ENCODE data around the gene SOX8.

The SOX8 gene

GRCh38 chr16:989354-989814, 7.8 kb downstream of the SOX8 start:
- DNase-seq: no peak

GRCh38 chr16:990516-991291, 9.1 kb downstream of the SOX8 start:
- no peak for DNase-seq

GRCh38 chr16:991345-991744, 9.8 kb downstream of the SOX8 start:
- no peak for DNase-seq

DNA sequence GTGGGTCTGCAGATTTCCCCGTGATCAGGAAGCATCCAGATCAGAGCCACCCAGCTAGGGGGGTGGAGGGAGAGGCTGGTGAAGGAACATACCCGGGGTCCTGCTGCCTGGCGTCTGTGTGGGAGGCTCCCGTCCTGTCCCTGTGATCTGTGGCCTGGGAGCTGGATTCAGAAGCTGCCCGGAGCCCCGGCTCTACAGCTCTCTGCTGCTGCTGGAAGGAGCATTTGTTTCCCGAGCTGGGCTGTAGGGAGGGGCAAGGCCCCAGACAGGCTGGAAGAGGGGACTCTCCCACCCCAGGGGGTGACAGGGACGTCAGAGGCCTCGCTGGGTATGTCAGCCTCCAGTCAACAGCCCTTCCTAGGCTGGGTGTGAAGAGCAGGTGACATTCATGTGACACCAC, 10.2 kb downstream of the SOX8 start:
- DNase-seq: no peak

- DNase-seq: no peak
These were observed 12.2 kb downstream of the SOX8 start for GRCh38 chr16:993731-994130.

- DNase-seq: no peak
These were observed 13.5 kb downstream of the SOX8 start for GRCh38 chr16:995087-995486.

DNA sequence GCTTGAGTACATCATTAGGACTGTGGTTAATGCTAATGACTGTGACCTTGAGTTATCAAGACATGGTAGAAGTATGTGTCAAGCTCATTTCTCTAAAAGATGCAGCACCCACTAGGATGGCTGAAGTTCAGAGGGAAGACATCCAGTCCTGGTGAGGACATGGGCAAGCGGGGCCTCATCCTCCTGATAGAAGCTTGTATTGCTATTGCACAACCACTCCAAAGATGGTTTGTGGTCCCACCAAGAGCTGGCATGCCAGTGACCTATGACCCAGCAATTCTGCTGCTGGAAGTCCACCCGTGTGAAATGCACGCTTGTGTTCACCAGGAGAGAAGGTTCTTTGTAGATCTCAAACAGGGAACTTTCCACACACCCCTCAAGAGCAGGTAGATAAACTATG, 14.2 kb downstream of the SOX8 start:
- DNase-seq: no peak

DNA sequence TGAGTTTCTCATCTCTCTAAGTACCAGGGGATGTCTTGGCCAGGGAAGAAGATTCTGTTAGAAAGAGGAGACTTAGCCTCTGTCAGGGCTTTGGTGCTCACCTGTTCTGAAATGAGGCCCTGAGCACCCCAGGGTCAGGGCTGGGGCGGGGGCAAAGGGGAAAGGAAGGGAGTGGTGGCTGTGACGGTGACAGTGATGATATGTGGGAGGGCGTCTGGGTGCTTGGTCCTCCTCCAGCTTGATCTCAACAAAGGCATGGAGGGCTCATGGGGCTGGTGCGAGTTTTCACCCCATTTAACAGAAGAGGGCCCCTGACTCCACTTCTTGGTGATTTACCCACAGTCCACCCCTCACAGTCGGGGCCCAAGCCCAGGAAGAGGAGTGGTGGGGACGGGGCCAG, 15.1 kb downstream of the SOX8 start:
- DNase-seq: no peak

GRCh38 chr16:997440-998051, 16.0 kb downstream of the SOX8 start:
- peak; percentile 74 for DNase-seq

- DNase-seq: peak; percentile 27
These were observed 16.6 kb downstream of the SOX8 start for GRCh38 chr16:998211-998610.

DNA sequence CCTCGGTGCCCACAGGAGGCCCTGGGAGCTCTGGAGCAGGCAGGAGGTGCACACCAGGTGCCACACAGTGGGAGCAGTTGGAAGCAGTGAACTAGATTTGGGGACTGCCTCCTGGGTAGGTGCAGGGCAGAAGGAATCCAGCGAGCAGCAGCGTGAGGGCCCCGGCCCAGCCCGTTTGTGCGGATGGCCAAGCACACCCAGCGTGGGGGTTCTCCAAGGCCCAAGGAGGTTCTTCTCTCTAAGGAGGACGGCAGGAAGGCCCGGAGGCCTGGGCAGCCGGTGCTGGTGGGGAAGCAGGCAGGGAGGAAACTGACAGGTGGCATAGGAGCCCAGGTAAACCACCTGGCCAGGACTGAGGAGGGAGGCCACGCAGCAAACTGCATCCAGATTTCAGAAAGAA, 17.0 kb downstream of the SOX8 start:
- no peak for DNase-seq

- no peak for DNase-seq
These were observed 18.1 kb downstream of the SOX8 start for GRCh38 chr16:999677-1000076.

DNA sequence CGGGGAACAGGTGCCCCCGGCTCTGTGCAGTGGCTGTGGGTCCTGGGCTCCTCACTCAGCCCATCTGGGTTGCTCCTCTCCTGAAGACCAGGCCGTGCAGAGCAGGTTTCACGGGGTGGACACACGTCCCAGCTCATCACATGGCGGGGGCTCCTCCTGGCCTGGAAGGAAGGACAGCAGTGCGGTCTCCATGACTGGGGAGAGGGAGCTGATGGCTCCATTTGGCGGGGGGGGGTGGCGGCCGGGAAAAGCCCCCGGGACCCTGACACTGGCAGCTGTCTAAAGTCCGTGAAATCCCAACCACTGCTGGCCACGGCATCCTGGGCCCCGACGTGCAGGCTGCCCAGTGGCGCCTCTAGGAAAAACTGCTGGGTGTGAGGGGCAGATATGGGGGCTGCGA, 19.0 kb downstream of the SOX8 start:
- no peak for DNase-seq

GRCh38 chr16:1001096-1001495, 19.5 kb downstream of the SOX8 start:
- DNase-seq: no peak

GRCh38 chr16:1002399-1003166, 21.0 kb downstream of the SOX8 start:
- peak; percentile 91 for DNase-seq

- peak; percentile 75 for DNase-seq
These were observed 22.1 kb downstream of the SOX8 start for GRCh38 chr16:1003391-1004347.

DNA sequence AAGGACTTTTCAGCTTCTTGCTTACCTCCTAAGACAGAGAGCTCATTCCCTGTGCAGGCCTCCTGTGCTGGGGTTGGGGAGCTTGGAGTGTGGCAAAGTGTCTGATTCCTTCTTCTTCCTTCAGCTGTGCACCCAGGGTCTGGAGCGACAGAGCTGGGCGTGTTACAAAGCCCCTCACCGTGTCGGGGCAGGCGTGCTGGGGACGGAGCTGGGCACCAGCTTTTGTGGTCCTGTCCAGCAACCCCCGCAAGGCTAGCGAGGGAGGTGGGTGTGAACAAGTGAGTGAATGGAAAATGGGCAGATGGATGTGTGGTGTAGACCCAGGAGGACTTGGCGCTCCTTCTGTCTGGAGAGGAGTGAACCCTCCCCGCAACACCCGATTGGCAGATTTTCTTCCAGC, 23.7 kb downstream of the SOX8 start:
- DNase-seq: no peak

DNA sequence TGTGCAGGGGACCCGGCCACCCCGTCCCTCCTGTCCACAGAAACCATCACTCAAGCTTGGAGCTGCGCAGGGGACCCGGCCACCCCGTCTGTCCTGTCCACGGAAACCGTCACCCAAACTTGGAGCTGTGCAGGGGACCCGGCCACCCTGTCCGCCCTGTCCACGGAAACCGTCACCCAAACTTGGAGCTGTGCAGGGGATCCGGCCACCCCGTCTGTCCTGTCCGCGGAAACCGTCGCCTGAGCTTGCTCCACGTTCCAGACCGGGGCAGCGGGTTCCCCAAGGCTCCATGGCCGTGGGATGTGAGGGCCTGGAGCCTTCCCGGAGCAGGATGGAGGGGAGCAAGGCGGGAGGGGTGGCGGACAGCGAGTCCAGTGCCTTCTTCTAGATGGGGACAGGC, 25.2 kb downstream of the SOX8 start:
- no peak for DNase-seq

DNA sequence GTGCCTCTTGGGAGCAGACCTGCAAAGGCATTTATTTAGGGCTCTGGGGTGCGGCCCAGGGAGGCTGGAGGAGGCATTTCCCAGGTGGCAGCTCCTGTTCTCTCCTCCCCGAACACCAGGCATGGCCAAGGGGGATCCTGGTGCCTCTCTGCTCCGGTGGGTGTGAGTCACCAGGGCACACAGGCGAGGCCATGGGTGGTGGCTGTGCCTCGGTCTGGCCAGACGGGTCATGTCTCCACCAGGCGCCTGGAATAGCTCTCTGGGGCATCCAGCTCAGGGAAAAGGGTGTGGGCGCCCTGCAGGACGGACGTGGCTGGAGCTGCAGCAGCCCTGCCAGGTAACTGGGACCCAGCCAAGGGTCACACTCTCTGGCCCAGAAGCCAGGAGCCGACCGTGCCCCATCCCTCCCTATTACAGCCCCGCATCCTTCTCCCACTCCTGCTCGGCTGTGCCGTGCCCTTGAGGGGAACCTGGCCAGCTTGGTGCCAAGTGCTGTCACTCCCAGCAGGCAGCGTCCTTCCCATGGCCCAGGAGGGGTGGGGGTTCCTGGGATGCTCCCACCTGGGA, 25.8 kb downstream of the SOX8 start:
- DNase-seq: no peak

DNA sequence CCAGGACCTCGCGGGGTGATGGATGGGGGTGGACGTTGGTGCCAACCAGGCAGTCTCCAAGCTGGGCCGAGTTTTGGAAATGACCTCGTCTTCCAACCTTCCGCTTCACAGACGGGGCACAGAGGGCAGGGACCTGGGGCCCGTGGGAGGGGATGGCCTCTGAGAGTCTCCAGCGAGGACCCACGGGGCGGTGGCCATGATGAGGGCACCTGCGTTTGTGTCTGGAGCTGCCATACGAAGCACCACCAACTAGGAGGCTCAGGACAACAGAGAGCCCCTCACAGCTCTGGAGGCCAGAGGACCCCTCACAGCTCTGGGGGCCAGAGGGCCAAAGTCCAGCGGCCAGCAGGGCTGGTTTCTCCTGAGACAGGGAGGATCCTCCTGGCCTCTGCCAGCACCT, 26.5 kb downstream of the SOX8 start:
- no peak for DNase-seq

GRCh38 chr16:1009358-1010150, 28.0 kb downstream of the SOX8 start:
- DNase-seq: no peak

DNA sequence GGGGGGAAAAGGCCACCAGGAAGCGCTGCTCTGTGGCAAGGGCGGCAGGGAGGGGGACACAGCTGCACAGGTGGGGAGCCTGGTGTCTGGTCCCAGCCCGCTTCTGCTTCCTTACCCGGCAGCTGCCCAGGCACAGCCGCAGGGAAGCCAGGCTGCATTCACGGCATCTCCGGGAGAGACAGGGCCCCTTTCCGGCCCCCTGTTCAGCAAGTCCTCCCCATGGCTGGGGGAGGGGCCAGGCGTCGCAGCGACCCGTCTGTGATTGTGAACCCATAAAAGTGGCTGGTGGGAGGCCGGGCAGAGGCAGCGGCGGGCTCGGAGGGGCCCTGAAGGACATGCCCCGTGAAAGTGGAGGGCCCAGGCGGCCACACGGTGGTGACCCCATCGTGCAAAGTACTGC, 28.7 kb downstream of the SOX8 start:
- DNase-seq: no peak
